ENCODE data around the gene SCGB3A1.

SCGB3A1 gene

GRCh38 chr5:180598797-180599589, 7.7 kb upstream of the SCGB3A1 start:
- no peaks in the 10 kb centered on the region for H3K36me3 ChIP-seq (ENCODE audit: control insufficient read depth in 1 of 2, insufficient read depth in 2 of 2, low read length in 2 of 2)
- no peaks in the 10 kb centered on the region for H3K27me3 ChIP-seq (ENCODE audit: insufficient read depth, low read length)

GRCh38 chr5:180598316-180598701, 7.0 kb upstream of the SCGB3A1 start:
- H3K4me3 ChIP-seq (ENCODE audit: low read depth, low read length) = no peak overlapping the region
- H3K14ac ChIP-seq (ENCODE audit: low read length) = no peak overlapping the region
- H3K36me3 ChIP-seq (ENCODE audit: control insufficient read depth in 1 of 2, insufficient read depth in 2 of 2, low read length in 2 of 2) = no peaks in the 10 kb centered on the region
- no peak overlapping the region for H4K91ac ChIP-seq (ENCODE audit: low read depth, low read length)
- no peaks in the 10 kb centered on the region for H3K4me1 ChIP-seq (ENCODE audit: control insufficient read depth in 1 of 2, insufficient read depth in 2 of 2, low read length in 2 of 2)
- no peak overlapping the region for H3K4ac ChIP-seq (ENCODE audit: low read depth, low read length)
- no peak overlapping the region for H2AK5ac ChIP-seq (ENCODE audit: low read length)
- no peaks in the 10 kb centered on the region for H3K79me1 ChIP-seq (ENCODE audit: low read length)
- no peak overlapping the region for H4K12ac ChIP-seq (ENCODE audit: low read depth, low read length)
- no peak overlapping the region for H3K4me2 ChIP-seq (ENCODE audit: low read length)
- H2BK12ac ChIP-seq (ENCODE audit: low read length) = no peak overlapping the region
- H2BK120ac ChIP-seq (ENCODE audit: insufficient read depth, low read length, poor library complexity) = no peak overlapping the region
- H3K18ac ChIP-seq (ENCODE audit: low read length) = no peak overlapping the region
- H3K9ac ChIP-seq (ENCODE audit: low read length) = no peak overlapping the region
- no CpG with 5 or more reads among the region's 9 CpGs for WGBS (ENCODE audit: extremely low coverage, insufficient coverage, insufficient read length)
- H2BK5ac ChIP-seq (ENCODE audit: low read depth, low read length, poor library complexity) = no peak overlapping the region
- no peak overlapping the region for H3K27ac ChIP-seq (ENCODE audit: low read depth, low read length)
- peaks cover 2% of the 10 kb centered on the region for H3K9me3 ChIP-seq (ENCODE audit: insufficient read depth, low read depth, low read length)
- H3K79me2 ChIP-seq (ENCODE audit: control insufficient read depth, insufficient read depth, low read length, poor library complexity) = no peaks in the 10 kb centered on the region
- H3K23ac ChIP-seq (ENCODE audit: low read length) = no peak overlapping the region
- no peak overlapping the region for H2AFZ ChIP-seq (ENCODE audit: insufficient read depth, low read length, poor library complexity)
- H4K8ac ChIP-seq (ENCODE audit: low read depth, low read length) = no peak overlapping the region
- no peaks in the 10 kb centered on the region for H3K27me3 ChIP-seq (ENCODE audit: insufficient read depth, low read length)
- DNase-seq = no peak

More at GRCh38 chr5:180598797-180599589, 7.7 kb upstream of the SCGB3A1 start:
- Histone ChIP-seq H3K79me1 (ENCODE audit: low read length) (no peaks in the 10 kb centered on the region), H3K79me2 (ENCODE audit: control insufficient read depth, insufficient read depth, low read length, poor library complexity) (no peaks in the 10 kb centered on the region), H4K8ac (ENCODE audit: low read depth, low read length) (no peak overlapping the region), H3K4me3 (ENCODE audit: low read depth, low read length) (no peak overlapping the region), H3K4me1 (ENCODE audit: control insufficient read depth in 1 of 2, insufficient read depth in 2 of 2, low read length in 2 of 2) (no peaks in the 10 kb centered on the region), H3K14ac (ENCODE audit: low read length) (no peak overlapping the region), H3K27ac (ENCODE audit: low read depth, low read length) (no peak overlapping the region), H3K18ac (ENCODE audit: low read length) (no peak overlapping the region), H3K4ac (ENCODE audit: low read depth, low read length) (no peak overlapping the region), H3K4me2 (ENCODE audit: low read length) (no peak overlapping the region), H3K9ac (ENCODE audit: low read length) (no peak overlapping the region), H2AFZ (ENCODE audit: insufficient read depth, low read length, poor library complexity) (no peak overlapping the region), H4K12ac (ENCODE audit: low read depth, low read length) (no peak overlapping the region), H3K23ac (ENCODE audit: low read length) (no peak overlapping the region), H3K9me3 (ENCODE audit: insufficient read depth, low read depth, low read length) (peaks cover 2% of the 10 kb centered on the region), H2AK5ac (ENCODE audit: low read length) (no peak overlapping the region), H2BK12ac (ENCODE audit: low read length) (no peak overlapping the region), H2BK120ac (ENCODE audit: insufficient read depth, low read length, poor library complexity) (no peak overlapping the region), H2BK5ac (ENCODE audit: low read depth, low read length, poor library complexity) (no peak overlapping the region), H4K91ac (ENCODE audit: low read depth, low read length) (no peak overlapping the region)
- no peak for DNase-seq
- no CpG with 5 or more reads among the region's 16 CpGs for WGBS (ENCODE audit: extremely low coverage, insufficient coverage, insufficient read length)

GRCh38 chr5:180596668-180597231, 5.5 kb upstream of the SCGB3A1 start:
- Histone ChIP-seq H4K8ac (ENCODE audit: low read depth, low read length) (no peak overlapping the region), H3K4ac (ENCODE audit: low read depth, low read length) (no peak overlapping the region), H3K27me3 (ENCODE audit: insufficient read depth, low read length) (peaks cover under 1% of the 10 kb centered on the region), H3K79me2 (ENCODE audit: control insufficient read depth, insufficient read depth, low read length, poor library complexity) (no peaks in the 10 kb centered on the region), H2BK5ac (ENCODE audit: low read depth, low read length, poor library complexity) (no peak overlapping the region), H3K4me1 (ENCODE audit: control insufficient read depth in 1 of 2, insufficient read depth in 2 of 2, low read length in 2 of 2) (no peaks in the 10 kb centered on the region), H3K23ac (ENCODE audit: low read length) (no peak overlapping the region), H3K4me3 (ENCODE audit: low read depth, low read length) (no peak overlapping the region), H3K27ac (ENCODE audit: low read depth, low read length) (no peak overlapping the region), H4K12ac (ENCODE audit: low read depth, low read length) (no peak overlapping the region), H3K36me3 (ENCODE audit: control insufficient read depth in 1 of 2, insufficient read depth in 2 of 2, low read length in 2 of 2) (no peaks in the 10 kb centered on the region), H2BK120ac (ENCODE audit: insufficient read depth, low read length, poor library complexity) (no peak overlapping the region), H2AK5ac (ENCODE audit: low read length) (no peak overlapping the region), H3K14ac (ENCODE audit: low read length) (no peak overlapping the region), H3K4me2 (ENCODE audit: low read length) (no peak overlapping the region), H3K9me3 (ENCODE audit: insufficient read depth, low read depth, low read length) (peaks cover 2% of the 10 kb centered on the region), H3K9ac (ENCODE audit: low read length) (no peak overlapping the region), H2AFZ (ENCODE audit: insufficient read depth, low read length, poor library complexity) (no peak overlapping the region), H3K18ac (ENCODE audit: low read length) (no peak overlapping the region), H3K79me1 (ENCODE audit: low read length) (no peaks in the 10 kb centered on the region), H4K91ac (ENCODE audit: low read depth, low read length) (no peak overlapping the region), H2BK12ac (ENCODE audit: low read length) (no peak overlapping the region)
- DNase-seq = no peak
- no CpG with 5 or more reads among the region's 24 CpGs for WGBS (ENCODE audit: extremely low coverage, insufficient coverage, insufficient read length)

DNA sequence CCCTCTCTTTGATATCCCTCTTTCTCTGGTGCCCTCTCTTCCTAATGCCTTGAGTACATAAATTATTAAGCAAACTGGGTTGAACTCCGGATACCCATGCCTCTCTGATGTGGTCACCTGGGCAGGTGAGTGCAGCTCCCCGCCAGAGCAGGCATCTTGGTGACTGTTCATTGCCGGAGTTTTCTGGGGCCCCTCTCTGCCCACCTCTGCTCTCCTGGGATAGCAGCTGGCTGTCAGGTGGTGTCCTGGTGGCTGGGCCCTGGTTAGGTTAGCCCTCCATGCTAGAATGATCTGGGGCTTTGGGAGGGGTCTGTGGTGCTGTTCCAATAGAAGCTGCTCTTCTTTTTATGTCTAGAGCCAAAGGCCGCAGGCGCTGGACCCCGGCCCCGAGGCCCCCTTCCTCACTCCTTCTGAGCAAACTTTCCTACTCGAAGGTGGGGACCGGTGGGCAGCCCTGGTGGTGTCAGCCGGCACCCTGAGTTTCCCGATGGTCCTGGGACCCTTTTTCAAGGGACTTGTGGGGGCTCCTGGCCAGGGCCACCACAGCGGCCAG, 4.9 kb upstream of the SCGB3A1 start:
- Histone ChIP-seq H3K27me3 (ENCODE audit: insufficient read depth, low read length) (peaks cover 5% of the 10 kb centered on the region), H3K4ac (ENCODE audit: low read depth, low read length) (no peak overlapping the region), H2BK120ac (ENCODE audit: insufficient read depth, low read length, poor library complexity) (no peak overlapping the region), H3K27ac (ENCODE audit: low read depth, low read length) (no peak overlapping the region), H4K12ac (ENCODE audit: low read depth, low read length) (no peak overlapping the region), H3K23ac (ENCODE audit: low read length) (no peak overlapping the region), H3K4me2 (ENCODE audit: low read length) (no peak overlapping the region), H4K91ac (ENCODE audit: low read depth, low read length) (no peak overlapping the region), H3K4me3 (ENCODE audit: low read depth, low read length) (no peak overlapping the region), H2BK12ac (ENCODE audit: low read length) (no peak overlapping the region), H3K79me1 (ENCODE audit: low read length) (no peaks in the 10 kb centered on the region), H3K18ac (ENCODE audit: low read length) (no peak overlapping the region), H3K36me3 (ENCODE audit: control insufficient read depth in 1 of 2, insufficient read depth in 2 of 2, low read length in 2 of 2) (no peaks in the 10 kb centered on the region), H2AK5ac (ENCODE audit: low read length) (no peak overlapping the region), H3K14ac (ENCODE audit: low read length) (no peak overlapping the region), H3K9ac (ENCODE audit: low read length) (no peak overlapping the region), H2AFZ (ENCODE audit: insufficient read depth, low read length, poor library complexity) (no peak overlapping the region), H2BK5ac (ENCODE audit: low read depth, low read length, poor library complexity) (no peak overlapping the region), H3K4me1 (ENCODE audit: control insufficient read depth in 1 of 2, insufficient read depth in 2 of 2, low read length in 2 of 2) (no peaks in the 10 kb centered on the region), H3K9me3 (ENCODE audit: insufficient read depth, low read depth, low read length) (peaks cover 2% of the 10 kb centered on the region), H3K79me2 (ENCODE audit: control insufficient read depth, insufficient read depth, low read length, poor library complexity) (no peaks in the 10 kb centered on the region), H4K8ac (ENCODE audit: low read depth, low read length) (no peak overlapping the region)
- no CpG with 5 or more reads among the region's 12 CpGs for WGBS (ENCODE audit: extremely low coverage, insufficient coverage, insufficient read length)
- DNase-seq = no peak
